H7 (cell line): ENCODE data around the gene BAD. TPM values are rescaled to one million over a fixed set of nuclear protein-coding genes. Genes with fewer than 3 reads are reported as not detected.

ENCODE experiments used
- DNase-seq: peaks from one replicate; pipeline ENCODE4 v3.0.0; 2012
- H3K27me3 ChIP-seq: 2 replicates; pipeline ENCODE4 v1.6.0; 2011; ENCODE audit warnings: mild to moderate bottlenecking, low read length; ENCODE audit not compliant: control insufficient read depth, insufficient read depth
- H3K36me3 ChIP-seq: replicated peaks from 2 replicates; pipeline ENCODE4 v1.5.1; 2011; ENCODE audit warnings: low read length; ENCODE audit not compliant: control insufficient read depth, insufficient read depth
- H3K4me3 ChIP-seq: 2 replicates; pipeline ENCODE4 v1.5.1; 2011; ENCODE audit warnings: low read depth, mild to moderate bottlenecking, control low read depth, low read length, moderate library complexity; ENCODE audit not compliant: insufficient read depth
- total RNA-seq: library from RNA; depleted of rRNA; stranded (reverse); fragments of >200 nt; shearing (Covaris generic); gene quantifications from 2 replicates; pipeline ENCODE4 v1.2.3, GENCODE V29; 2014

BAD gene
- total RNA-seq, 1 experiment from 2014 or later = 71.8 TPM

GRCh38 chr11:64265176-64266160, 19.0 kb downstream of the BAD start:
- DNase-seq = no peak
- H3K36me3 ChIP-seq = peaks cover 23% of the 10 kb centered on the region
- H3K27me3 ChIP-seq = no peaks in the 10 kb centered on the region
- no peak overlapping the region for H3K4me3 ChIP-seq

- no peak overlapping the region for H3K4me3 ChIP-seq
- H3K27me3 ChIP-seq = no peaks in the 10 kb centered on the region
- no peak for DNase-seq
- peaks cover 27% of the 10 kb centered on the region for H3K36me3 ChIP-seq
Measured at GRCh38 chr11:64264371-64264852, 20.1 kb downstream of the BAD start.

- no peaks in the 10 kb centered on the region for H3K27me3 ChIP-seq
- DNase-seq = no peak
- peaks cover 29% of the 10 kb centered on the region for H3K36me3 ChIP-seq
- H3K4me3 ChIP-seq = no peak overlapping the region
Measured at GRCh38 chr11:64263947-64264317, 20.5 kb downstream of the BAD start.

GRCh38 chr11:64263021-64263946, 21.2 kb downstream of the BAD start:
- Histone ChIP-seq H3K36me3 (peaks cover 32% of the 10 kb centered on the region), H3K27me3 (no peaks in the 10 kb centered on the region)
- peak; percentile 80 for DNase-seq

DNA sequence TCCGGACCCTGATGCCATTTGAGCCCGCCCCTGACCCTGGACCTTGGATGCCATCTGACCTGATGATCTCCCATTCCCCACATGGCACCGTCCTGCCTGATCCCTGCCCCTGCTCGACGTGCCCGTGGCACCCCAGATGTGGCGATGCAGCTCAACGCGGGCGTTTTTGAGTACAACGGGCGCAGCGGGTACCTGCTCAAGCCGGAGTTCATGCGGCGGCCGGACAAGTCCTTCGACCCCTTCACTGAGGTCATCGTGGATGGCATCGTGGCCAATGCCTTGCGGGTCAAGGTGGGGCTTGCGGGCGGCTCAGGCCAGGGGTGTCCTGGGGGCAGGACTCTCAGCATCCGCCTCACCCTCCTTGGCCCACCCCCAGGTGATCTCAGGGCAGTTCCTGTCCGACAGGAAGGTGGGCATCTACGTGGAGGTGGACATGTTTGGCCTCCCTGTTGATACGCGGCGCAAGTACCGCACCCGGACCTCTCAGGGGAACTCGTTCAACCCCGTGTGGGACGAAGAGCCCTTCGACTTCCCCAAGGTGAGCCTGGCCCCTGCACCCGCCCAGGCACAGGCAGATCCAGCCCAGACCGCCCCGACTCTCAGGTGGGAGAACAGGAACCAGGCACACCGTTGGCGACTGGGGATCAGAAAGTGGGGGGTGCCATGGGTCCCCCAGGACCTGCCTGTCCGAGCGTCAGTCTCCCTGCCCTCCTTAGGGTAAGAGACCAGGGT, 22.0 kb downstream of the BAD start:
- DNase-seq = no peak
- H3K36me3 ChIP-seq = peaks cover 34% of the 10 kb centered on the region
- H3K4me3 ChIP-seq = no peak overlapping the region
- no peaks in the 10 kb centered on the region for H3K27me3 ChIP-seq

More at GRCh38 chr11:64263021-64263946, 21.2 kb downstream of the BAD start:
- H3K4me3 ChIP-seq = no peak overlapping the region

DNA sequence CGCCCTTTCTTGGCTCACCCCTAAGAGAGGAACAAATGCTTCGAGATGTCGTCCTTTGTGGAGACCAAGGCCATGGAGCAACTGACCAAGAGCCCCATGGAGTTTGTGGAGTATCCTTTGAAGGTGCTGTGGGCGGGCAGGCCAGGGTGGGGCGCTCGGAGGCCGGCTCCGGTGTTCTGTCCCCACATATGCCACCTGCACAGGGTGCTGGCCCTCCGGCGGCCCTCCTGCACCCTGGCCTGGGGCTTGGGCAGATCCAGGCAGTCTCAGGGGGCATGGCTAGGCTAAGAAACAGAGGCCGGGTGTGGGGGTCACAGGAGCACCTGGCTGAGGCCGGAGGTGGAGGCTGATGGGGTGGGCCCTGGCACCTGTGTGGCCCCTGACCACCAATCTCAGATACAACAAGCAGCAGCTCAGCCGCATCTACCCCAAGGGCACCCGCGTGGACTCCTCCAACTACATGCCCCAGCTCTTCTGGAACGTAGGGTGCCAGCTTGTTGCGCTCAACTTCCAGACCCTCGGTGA, 22.8 kb downstream of the BAD start:
- no peak for DNase-seq
- Histone ChIP-seq H3K4me3 (no peak overlapping the region), H3K36me3 (peaks cover 35% of the 10 kb centered on the region), H3K27me3 (no peaks in the 10 kb centered on the region)

DNA sequence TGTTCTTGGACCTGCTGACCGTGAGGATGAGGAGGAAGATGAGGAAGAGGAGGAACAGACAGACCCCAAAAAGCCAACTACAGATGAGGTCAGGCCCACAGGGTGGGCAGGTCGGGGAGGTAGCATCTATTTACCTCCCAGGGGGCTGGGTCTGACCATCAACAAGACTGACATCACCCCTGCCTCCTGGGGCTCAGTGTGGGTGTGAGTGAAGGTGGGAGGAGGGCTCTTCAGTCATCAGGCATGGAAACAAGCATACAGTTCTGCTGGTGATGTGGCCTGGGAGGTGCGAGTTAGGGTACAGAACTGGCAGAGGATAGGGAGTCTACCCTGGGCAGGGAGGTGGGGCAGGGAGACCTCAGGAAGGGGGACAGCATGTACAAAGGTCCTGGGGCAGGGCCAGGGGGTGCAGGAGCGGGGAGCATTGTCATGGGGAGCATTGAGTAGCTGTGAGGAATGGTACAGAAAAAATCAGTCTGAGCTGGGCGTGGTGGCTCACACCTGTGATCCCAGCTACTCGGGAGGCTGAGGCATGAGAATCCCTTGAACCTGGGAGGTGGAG, 24.2 kb downstream of the BAD start:
- no peak for DNase-seq
- Histone ChIP-seq H3K36me3 (peaks cover 35% of the 10 kb centered on the region), H3K4me3 (no peak overlapping the region), H3K27me3 (no peaks in the 10 kb centered on the region)

GRCh38 chr11:64259533-64260067, 24.9 kb downstream of the BAD start:
- H3K4me3 ChIP-seq = no peak overlapping the region
- no peak for DNase-seq
- peaks cover 33% of the 10 kb centered on the region for H3K36me3 ChIP-seq
- H3K27me3 ChIP-seq = no peaks in the 10 kb centered on the region

GRCh38 chr11:64258946-64259532, 25.4 kb downstream of the BAD start:
- DNase-seq = no peak
- Histone ChIP-seq H3K36me3 (peaks cover 32% of the 10 kb centered on the region), H3K4me3 (no peak overlapping the region), H3K27me3 (no peaks in the 10 kb centered on the region)

- no peaks in the 10 kb centered on the region for H3K27me3 ChIP-seq
- DNase-seq = no peak
- no peak overlapping the region for H3K4me3 ChIP-seq
- H3K36me3 ChIP-seq = peaks cover 31% of the 10 kb centered on the region
Measured at GRCh38 chr11:64258356-64258755, 26.1 kb downstream of the BAD start.

DNA sequence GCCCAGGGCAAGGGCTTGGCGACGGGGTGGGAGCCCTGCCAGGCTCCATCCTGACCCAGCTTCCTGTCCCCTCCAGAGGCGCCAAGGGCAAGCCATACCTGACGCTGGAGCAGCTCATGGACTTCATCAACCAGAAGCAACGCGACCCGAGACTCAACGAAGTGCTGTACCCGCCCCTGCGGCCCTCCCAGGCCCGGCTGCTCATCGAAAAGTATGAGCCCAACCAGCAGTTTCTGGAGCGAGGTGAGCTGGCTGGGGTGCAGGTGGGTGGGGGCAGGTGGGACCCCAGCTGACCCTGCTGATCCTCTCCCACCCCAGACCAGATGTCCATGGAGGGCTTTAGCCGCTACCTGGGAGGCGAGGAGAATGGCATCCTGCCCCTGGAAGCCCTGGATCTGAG, 28.2 kb downstream of the BAD start:
- H3K36me3 ChIP-seq = peaks cover 23% of the 10 kb centered on the region
- no peak overlapping the region for H3K4me3 ChIP-seq
- DNase-seq = no peak
- H3K27me3 ChIP-seq = no peaks in the 10 kb centered on the region

DNA sequence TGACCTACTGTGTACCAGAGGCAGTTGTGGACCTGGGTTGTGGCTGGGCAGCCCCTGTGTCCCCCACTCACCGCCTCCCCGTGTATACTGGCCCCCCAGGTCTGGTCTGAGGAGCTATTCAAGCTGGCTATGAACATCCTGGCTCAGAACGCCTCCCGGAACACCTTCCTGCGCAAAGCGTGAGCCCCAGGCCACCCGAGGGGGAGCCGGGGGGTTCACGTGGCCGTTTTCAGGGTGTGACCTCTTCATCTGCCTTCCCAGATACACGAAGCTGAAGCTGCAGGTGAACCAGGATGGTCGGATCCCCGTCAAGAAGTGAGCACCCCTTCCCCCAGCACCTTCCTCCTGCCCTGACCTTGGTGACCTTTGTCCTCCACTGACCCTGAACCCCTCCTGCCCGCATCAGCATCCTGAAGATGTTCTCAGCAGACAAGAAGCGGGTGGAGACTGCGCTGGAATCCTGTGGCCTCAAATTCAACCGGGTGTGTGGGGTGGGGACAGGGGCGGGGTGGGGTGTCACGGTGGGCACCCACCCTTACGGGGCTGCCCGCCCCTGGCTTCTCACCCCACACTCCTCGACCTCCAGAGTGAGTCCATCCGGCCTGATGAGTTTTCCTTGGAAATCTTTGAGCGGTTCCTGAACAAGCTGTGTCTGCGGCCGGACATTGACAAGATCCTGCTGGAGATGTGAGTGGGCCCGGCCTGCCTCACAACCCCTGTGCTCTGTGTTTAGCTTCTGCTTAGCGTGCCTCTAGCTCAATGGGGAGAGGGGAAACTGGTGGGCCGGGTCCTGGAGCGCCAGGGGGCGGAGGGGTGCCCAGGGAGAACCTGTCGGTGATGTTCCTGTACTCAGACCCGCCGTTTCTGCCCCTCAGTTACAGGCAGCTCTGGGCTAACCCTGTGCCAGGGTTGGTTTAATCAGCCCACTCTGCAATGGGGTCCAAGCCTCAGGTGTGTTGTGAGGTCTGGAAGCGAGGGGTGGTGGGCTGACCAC, 29.0 kb downstream of the BAD start:
- no peak for DNase-seq
- Histone ChIP-seq H3K27me3 (no peaks in the 10 kb centered on the region), H3K36me3 (peaks cover 21% of the 10 kb centered on the region), H3K4me3 (no peak overlapping the region)
